Endodermal cell (in vitro differentiated cells): ENCODE measurements around the gene FGF12. TPM values are rescaled to one million over a fixed set of nuclear protein-coding genes. Genes with fewer than 3 reads are reported as not detected.

ENCODE experiments used
- DNase-seq: peaks from one replicate; pipeline ENCODE4 v3.0.0-alpha.2; 2017
- H3K27ac ChIP-seq: 2 replicates; pipeline ENCODE4 v1.5.1; 2013; ENCODE audit warnings: mild to moderate bottlenecking, low read depth, low read length, moderate library complexity
- H3K27me3 ChIP-seq: 2 replicates; pipeline ENCODE4 v1.6.1; 2013; ENCODE audit warnings: mild to moderate bottlenecking, low read length, moderate library complexity; ENCODE audit not compliant: insufficient read depth, control insufficient read depth, poor library complexity, severe bottlenecking
- H3K36me3 ChIP-seq: 2 replicates; pipeline ENCODE4 v1.7.0; 2013; ENCODE audit warnings: mild to moderate bottlenecking, low read length, moderate library complexity; ENCODE audit not compliant: control insufficient read depth, insufficient read depth
- H3K4me1 ChIP-seq: one replicate; pipeline ENCODE4 v1.7.0; 2013; ENCODE audit warnings: low read length; ENCODE audit not compliant: control insufficient read depth, insufficient read depth
- H3K4me3 ChIP-seq: 2 replicates; pipeline ENCODE4 v1.5.1; 2013; ENCODE audit warnings: mild to moderate bottlenecking, low read length, moderate library complexity
- H3K9ac ChIP-seq: 2 replicates; pipeline ENCODE4 v1.6.1; 2013; ENCODE audit warnings: mild to moderate bottlenecking, low read length, moderate library complexity; ENCODE audit not compliant: poor library complexity, severe bottlenecking; ENCODE audit errors: extremely low read depth
- H3K9me3 ChIP-seq: 2 replicates; pipeline ENCODE4 v1.6.1; 2013; ENCODE audit warnings: mild to moderate bottlenecking, low read length, moderate library complexity; ENCODE audit not compliant: control insufficient read depth
- H3K27ac Mint-ChIP-seq: 2 replicates; pipeline ENCODE4 v1.8.0; 2020; ENCODE audit warnings: mixed read lengths
- H3K27me3 Mint-ChIP-seq: 2 replicates; pipeline ENCODE4 v1.8.0; 2021; ENCODE audit warnings: mild to moderate bottlenecking, mixed read lengths; ENCODE audit not compliant: insufficient read depth
- H3K36me3 Mint-ChIP-seq: 2 replicates; pipeline ENCODE4 v1.8.0; 2020; ENCODE audit warnings: low read depth, mixed read lengths
- H3K4me1 Mint-ChIP-seq: 2 replicates; pipeline ENCODE4 v1.8.0; 2020; ENCODE audit warnings: mixed read lengths
- H3K4me3 Mint-ChIP-seq: 2 replicates; pipeline ENCODE4 v1.8.0; 2020; ENCODE audit warnings: mild to moderate bottlenecking, moderate library complexity, mixed read lengths
- H3K9me3 Mint-ChIP-seq: 2 replicates; pipeline ENCODE4 v1.8.0; 2020; ENCODE audit warnings: mild to moderate bottlenecking, mixed read lengths
- CTCF ChIP-seq: fragments of 200-600 bp; sonication (generic); conservative IDR thresholded peaks from 2 replicates; pipeline ENCODE4 v1.5.0; 2021; ENCODE audit warnings: antibody characterized with exemption, mild to moderate bottlenecking
- WGBS, 2 experiments: methylation state at CpG; one replicate each; pipeline versions ENCODE4 v1.1.5 to v1.1.7; 2013; ENCODE audit warnings: missing lambda C conversion rate in 2 of 2, mixed read lengths in 1 of 2; ENCODE audit not compliant: insufficient coverage in 1 of 2, insufficient read length in 1 of 2; 5-methylcytosine and 5-hydroxymethylcytosine counted together
- total RNA-seq, 2 donors: library from RNA; stranded (reverse); fragmentation: NEBNext Ultra II Directional in 1 of 2; extraction: Animal tissue kit (Norgen Biotek cat#: 25700) in 1 of 2; gene quantifications; 2 replicates in 1 of 2; 3 replicates in 1 of 2; pipeline ENCODE4 v1.2.1, GENCODE V29; 2021

The FGF12 gene
- total RNA-seq, 2 donors from 2014 or later, result 22.9 to 25.2 TPM

GRCh38 chr3:192737506-192737905, 10.2 kb upstream of the FGF12 start:
- no peaks in the 10 kb centered on the region for H3K36me3 ChIP-seq
- no peaks in the 10 kb centered on the region for H3K27me3 ChIP-seq
- no peak overlapping the region for H3K4me3 ChIP-seq
- Mint-ChIP-seq H3K4me3 (no peak overlapping the region), H3K4me1 (peaks cover 8% of the 10 kb centered on the region), H3K9me3 (no peaks in the 10 kb centered on the region), H3K27ac (no peak overlapping the region), H3K36me3 (no peaks in the 10 kb centered on the region), H3K27me3 (no peaks in the 10 kb centered on the region)
- no peak overlapping the region for H3K27ac ChIP-seq
- H3K4me1 ChIP-seq, result peaks cover 3% of the 10 kb centered on the region
- DNase-seq, result no peak
- no peak for TF ChIP-seq CTCF
- H3K9me3 ChIP-seq, result no peaks in the 10 kb centered on the region
- H3K9ac ChIP-seq, result no peak overlapping the region

- DNase-seq, result no peak
- H3K9me3 ChIP-seq, result no peaks in the 10 kb centered on the region
Measured at GRCh38 chr3:192731233-192731632, 3.9 kb upstream of the FGF12 start.

DNA sequence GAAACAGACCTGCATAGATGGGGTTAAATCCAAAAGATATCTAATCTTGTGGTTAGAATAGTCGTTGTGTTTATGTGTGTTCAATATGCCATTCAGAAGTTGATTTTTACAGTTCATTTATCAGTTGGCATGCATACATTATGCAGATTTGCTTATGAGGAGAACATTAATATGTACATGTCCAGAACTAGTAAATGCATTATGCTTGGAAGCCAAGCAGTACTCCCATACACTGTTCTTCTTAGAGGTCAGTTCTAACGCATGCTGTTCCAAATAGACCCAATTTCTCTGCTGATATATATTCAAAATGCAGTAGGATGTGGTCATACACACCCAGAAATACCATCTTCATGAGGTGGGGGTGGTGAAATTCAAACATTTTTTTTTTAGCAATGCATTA, 956 bp downstream of the FGF12 start:
- Mint-ChIP-seq H3K4me1 (peaks cover 8% of the 10 kb centered on the region), H3K36me3 (no peaks in the 10 kb centered on the region), H3K27ac (no peak overlapping the region), H3K4me3 (no peak overlapping the region), H3K27me3 (peaks cover 9% of the 10 kb centered on the region), H3K9me3 (no peaks in the 10 kb centered on the region)
- 86 to 89% methylated on average over 1 to 2 of the region's 2 CpGs for WGBS, 2 experiments
- Histone ChIP-seq H3K9me3 (no peaks in the 10 kb centered on the region), H3K27ac (no peak overlapping the region), H3K27me3 (peaks cover 21% of the 10 kb centered on the region), H3K9ac (no peak overlapping the region), H3K4me3 (no peak overlapping the region), H3K4me1 (no peaks in the 10 kb centered on the region), H3K36me3 (no peaks in the 10 kb centered on the region)
- no peak for DNase-seq
- no peak for TF ChIP-seq CTCF

More at GRCh38 chr3:192731233-192731632, 3.9 kb upstream of the FGF12 start:
- WGBS, 2 experiments, result 93% methylated on average over 2 to 3 of the region's 3 CpGs
- Histone ChIP-seq H3K4me3 (no peak overlapping the region), H3K27ac (no peak overlapping the region), H3K36me3 (no peaks in the 10 kb centered on the region), H3K27me3 (peaks cover 7% of the 10 kb centered on the region), H3K4me1 (peaks cover 3% of the 10 kb centered on the region), H3K9ac (no peak overlapping the region)
- Mint-ChIP-seq H3K4me3 (no peak overlapping the region), H3K4me1 (peaks cover 8% of the 10 kb centered on the region), H3K27ac (no peak overlapping the region), H3K36me3 (no peaks in the 10 kb centered on the region), H3K9me3 (no peaks in the 10 kb centered on the region), H3K27me3 (peaks cover 3% of the 10 kb centered on the region)
- no peak for TF ChIP-seq CTCF
